Measurements from ENCODE around the gene PSEN1.

The PSEN1 gene

DNA sequence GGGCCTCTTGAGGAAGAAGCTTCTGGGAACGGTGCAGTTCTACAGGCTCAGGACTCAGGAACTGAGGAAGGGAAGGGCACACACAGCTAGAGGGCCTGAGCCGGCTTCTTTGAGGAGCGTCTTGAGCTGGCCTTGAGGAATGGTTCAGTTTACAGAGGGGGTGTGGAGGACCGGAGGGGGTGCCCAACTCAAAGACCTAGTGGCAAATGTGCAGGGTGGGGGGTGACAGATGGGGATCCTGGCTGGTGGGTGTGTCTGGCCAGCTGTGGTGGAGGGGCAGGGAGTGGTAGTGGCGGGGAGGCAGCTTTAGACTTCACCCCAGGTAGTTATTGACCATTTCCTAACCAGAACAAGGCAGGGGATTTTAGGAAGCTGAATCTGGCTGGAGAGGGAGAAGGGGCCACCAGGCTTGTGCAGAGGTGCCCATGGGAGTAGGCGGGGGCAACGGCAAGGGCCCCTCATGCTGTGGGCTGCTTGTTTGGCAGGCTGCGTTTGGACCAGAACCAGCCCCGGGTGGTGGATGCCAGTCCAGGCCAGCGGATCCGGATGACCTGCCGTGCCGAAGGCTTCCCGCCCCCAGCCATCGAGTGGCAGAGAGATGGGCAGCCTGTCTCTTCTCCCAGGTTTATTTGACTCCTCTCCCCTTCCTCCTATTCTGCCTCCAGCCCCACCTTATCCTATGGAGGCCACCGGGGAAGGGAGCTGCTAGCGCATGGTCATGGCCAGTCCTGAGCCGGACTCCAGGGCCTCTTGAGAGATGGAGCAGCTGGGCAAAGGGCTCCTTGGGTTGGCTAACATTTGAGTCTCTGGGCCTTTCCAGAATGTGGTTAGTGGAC is 128.8 kb downstream of the PSEN1 start:
- TF ChIP-seq, protein P1, sequence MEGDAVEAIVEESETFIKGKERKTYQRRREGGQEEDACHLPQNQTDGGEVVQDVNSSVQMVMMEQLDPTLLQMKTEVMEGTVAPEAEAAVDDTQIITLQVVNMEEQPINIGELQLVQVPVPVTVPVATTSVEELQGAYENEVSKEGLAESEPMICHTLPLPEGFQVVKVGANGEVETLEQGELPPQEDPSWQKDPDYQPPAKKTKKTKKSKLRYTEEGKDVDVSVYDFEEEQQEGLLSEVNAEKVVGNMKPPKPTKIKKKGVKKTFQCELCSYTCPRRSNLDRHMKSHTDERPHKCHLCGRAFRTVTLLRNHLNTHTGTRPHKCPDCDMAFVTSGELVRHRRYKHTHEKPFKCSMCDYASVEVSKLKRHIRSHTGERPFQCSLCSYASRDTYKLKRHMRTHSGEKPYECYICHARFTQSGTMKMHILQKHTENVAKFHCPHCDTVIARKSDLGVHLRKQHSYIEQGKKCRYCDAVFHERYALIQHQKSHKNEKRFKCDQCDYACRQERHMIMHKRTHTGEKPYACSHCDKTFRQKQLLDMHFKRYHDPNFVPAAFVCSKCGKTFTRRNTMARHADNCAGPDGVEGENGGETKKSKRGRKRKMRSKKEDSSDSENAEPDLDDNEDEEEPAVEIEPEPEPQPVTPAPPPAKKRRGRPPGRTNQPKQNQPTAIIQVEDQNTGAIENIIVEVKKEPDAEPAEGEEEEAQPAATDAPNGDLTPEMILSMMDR (IDR thresholded peaks at IDR 0.05; ENCODE audit: control extremely low read depth, extremely low read depth, low read depth, missing control alignments) = no peak
- no peak for DNase-seq (ENCODE audit: extremely low spot score)
- ChIA-PET POLR2A (no interaction called here), CTCF (interaction anchor here (1.1 to 2.6 kb wide), 4 partner anchors 11 to 207 kb away, joined by 3 to 9 read pairs (median 6); no protein-coding TSS in a partner anchor)

DNA sequence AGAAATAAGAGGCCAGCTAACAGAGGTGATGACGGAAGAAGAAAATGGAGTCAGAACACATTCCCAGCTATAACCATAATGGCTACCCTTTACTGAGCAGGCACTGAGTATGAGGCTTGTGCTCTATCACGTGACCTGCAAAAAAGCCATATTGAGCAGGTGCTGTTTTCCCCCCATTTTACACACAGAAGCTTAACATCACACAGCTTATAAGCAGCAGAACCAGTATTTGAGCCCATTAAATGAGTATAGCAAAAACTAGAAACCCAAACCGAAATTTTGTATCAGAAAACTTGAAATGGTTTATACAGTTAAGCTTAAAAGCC is 129.4 kb downstream of the PSEN1 start:
- no peak for DNase-seq (ENCODE audit: extremely low spot score)
- TF ChIP-seq, protein P1 (IDR thresholded peaks at IDR 0.05; ENCODE audit: control extremely low read depth, extremely low read depth, low read depth, missing control alignments) = no peak
- ChIA-PET POLR2A (no interaction called here), CTCF (interaction anchor here (0.8 to 2.6 kb wide), 6 partner anchors 12 to 207 kb away, joined by 3 to 9 read pairs (median 4); no protein-coding TSS in a partner anchor)

DNA sequence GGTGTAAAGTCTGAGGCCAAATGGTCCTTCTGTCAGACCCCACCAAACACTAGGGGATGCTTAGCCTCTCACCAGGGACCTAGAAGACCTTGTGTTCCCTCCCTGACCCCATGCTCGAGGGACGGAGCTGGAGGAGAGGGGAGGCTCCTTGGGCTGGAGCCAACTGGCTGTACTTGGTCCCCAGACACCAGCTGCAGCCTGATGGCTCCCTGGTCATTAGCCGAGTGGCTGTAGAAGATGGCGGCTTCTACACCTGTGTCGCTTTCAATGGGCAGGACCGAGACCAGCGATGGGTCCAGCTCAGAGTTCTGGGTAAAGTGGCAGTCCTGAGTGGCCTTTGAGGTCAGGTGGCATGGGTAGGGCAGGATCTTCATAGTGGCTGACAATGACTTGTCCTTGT is 130.0 kb downstream of the PSEN1 start:
- DNase-seq (ENCODE audit: extremely low spot score) = no peak
- POLR2A ChIA-PET = no interaction called here
- TF ChIP-seq, protein P1 (IDR thresholded peaks at IDR 0.05; ENCODE audit: control extremely low read depth, extremely low read depth, low read depth, missing control alignments) = no peak
- CTCF ChIA-PET = interaction anchor here (0.8 to 2.6 kb wide), 6 partner anchors 12 to 206 kb away, joined by 3 to 9 read pairs (median 4); no protein-coding TSS in a partner anchor

DNA sequence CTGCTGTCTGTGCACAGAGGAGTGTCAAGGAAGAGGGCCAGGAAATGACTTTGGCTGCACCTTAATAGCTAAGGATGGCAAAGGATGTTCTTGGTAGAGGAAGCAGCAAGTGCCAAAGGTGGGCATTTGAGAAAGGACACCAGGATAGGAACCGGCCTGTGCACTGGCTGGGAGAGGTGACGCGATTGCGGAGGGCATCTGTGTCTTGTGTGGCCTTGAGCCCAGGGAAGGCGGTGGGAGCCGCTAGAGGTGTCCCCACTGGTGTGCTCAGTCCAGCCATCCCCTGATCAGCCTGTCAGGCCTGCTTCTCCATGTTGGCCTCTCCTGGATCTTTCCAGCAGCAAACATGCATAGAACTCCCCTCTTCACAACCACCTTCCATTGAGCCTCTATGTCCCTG is 131.2 kb downstream of the PSEN1 start:
- DNase-seq (ENCODE audit: extremely low spot score) = no peak
- TF ChIP-seq, protein P1 (IDR thresholded peaks at IDR 0.05; ENCODE audit: control extremely low read depth, extremely low read depth, low read depth, missing control alignments) = no peak
- POLR2A ChIA-PET = no interaction called here
- CTCF ChIA-PET = interaction anchor here (0.8 to 1.5 kb wide), 4 partner anchors 20 to 59 kb away, joined by 3 to 6 read pairs (median 4); no protein-coding TSS in a partner anchor

DNA sequence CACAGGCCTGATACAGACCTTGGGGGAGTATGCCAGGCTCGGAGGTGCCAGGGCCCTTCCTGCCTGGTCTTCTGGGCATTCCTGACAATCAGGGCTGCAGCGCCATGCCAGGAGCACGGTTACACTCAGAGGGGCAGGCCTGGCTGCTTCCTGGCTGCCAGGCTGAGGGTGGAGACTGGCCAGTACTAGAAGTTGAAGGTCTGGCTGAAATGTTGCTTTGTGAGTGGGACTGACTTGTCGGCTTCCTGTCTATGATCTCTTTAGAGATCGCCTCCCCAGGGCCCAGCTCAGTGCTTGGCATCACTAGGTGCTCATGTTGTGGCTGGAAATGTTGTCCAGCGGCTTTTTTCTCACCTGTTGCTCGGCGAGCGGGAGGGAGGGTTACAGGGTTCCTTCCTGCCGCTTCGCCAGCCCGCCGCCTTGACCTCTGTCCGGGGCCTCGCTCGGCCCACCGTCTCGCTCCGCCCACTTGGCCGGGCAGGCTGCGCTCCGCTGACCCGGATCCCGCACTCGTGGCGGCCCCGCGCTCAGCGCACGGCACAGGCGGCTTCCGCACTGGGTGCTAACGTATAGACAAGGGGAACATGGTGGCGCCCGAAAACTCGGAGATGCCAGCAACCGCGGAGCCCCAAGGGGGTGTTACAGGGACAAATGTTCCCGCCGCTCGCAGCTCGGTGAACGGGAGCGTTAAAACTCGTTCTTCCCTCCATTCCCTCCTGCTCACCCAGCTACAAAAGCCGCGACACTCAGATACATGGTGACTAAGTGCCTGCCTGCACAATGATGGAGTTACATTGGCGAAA is 133.6 kb downstream of the PSEN1 start:
- ChIA-PET POLR2A (no interaction called here), CTCF (interaction anchor here (1.4 to 2.2 kb wide), 4 partner anchors 13 to 38 kb away, joined by 3 to 6 read pairs (median 6); no protein-coding TSS in a partner anchor)
- peak; percentile 77 for DNase-seq (ENCODE audit: extremely low spot score)
- TF ChIP-seq, protein P1 (IDR thresholded peaks at IDR 0.05; ENCODE audit: control extremely low read depth, extremely low read depth, low read depth, missing control alignments) = no peak

DNA sequence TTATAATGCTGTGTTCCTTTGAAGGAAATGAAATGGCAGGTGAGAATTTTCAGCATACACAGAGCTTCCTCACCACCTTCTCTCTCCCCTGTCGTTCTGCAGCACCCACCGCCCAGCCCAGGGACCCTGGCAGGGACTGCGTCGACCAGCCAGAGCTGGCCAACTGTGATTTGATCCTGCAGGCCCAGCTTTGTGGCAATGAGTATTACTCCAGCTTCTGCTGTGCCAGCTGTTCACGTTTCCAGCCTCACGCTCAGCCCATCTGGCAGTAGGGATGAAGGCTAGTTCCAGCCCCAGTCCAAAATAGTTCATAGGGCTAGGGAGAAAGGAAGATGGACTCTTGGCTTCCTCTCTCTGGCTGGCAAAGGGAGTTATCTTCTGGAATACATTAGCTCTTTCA is 136.1 kb downstream of the PSEN1 start:
- ChIA-PET CTCF (interaction anchor here (1.1 to 2.3 kb wide), 4 partner anchors 10 to 200 kb away, joined by 3 to 16 read pairs (median 6); no protein-coding TSS in a partner anchor), POLR2A (interaction anchor here (0.5 to 0.6 kb wide), 2 partner anchors 43 to 202 kb away, joined by 3 to 4 read pairs; no protein-coding TSS in a partner anchor)
- TF ChIP-seq, protein P1 (IDR thresholded peaks at IDR 0.05; ENCODE audit: control extremely low read depth, extremely low read depth, low read depth, missing control alignments) = no peak
- no peak for DNase-seq (ENCODE audit: extremely low spot score)
